Smooth muscle cell (in vitro differentiated cells): Measurements from ENCODE around the gene HOOK2. TPM values are rescaled to one million over a fixed set of nuclear protein-coding genes. Genes with fewer than 3 reads are reported as not detected.

Experiments used
- DNase-seq: peaks from one replicate; lab custom pipeline; 2025; ENCODE audit not compliant: unreplicated experiment; lab: John Stamatoyannopoulos, UW
- H2AFZ ChIP-seq: fragments of 200-600 bp; sonication (generic); 2 replicates; pipeline ENCODE4 v1.6.0; 2016; ENCODE audit warnings: antibody characterized with exemption, low read depth, mild to moderate bottlenecking
- H3F3A ChIP-seq: fragments of 200-600 bp; sonication (generic); 2 replicates; pipeline ENCODE4 v1.6.0; 2017; ENCODE audit warnings: antibody characterized with exemption, low read depth
- H3K27ac ChIP-seq: fragments of 200-600 bp; sonication (generic); 2 replicates; pipeline ENCODE4 v1.5.1; 2016; ENCODE audit warnings: low read depth, mild to moderate bottlenecking
- H3K27me3 ChIP-seq: fragments of 200-600 bp; sonication (generic); 2 replicates; pipeline ENCODE4 v1.6.1; 2016; ENCODE audit warnings: low read depth, mild to moderate bottlenecking
- H3K36me3 ChIP-seq: fragments of 200-600 bp; sonication (generic); 2 replicates; pipeline ENCODE4 v1.5.1; 2016; ENCODE audit warnings: low read depth
- H3K4me1 ChIP-seq: fragments of 200-600 bp; sonication (generic); 2 replicates; pipeline ENCODE4 v1.5.1; 2016; ENCODE audit warnings: low read depth
- H3K4me2 ChIP-seq: fragments of 200-600 bp; sonication (generic); 2 replicates; pipeline ENCODE4 v1.6.0; 2016; ENCODE audit warnings: mild to moderate bottlenecking
- H3K4me3 ChIP-seq: fragments of 200-600 bp; sonication (generic); 2 replicates; pipeline ENCODE4 v1.5.1; 2016; ENCODE audit warnings: mild to moderate bottlenecking
- H3K79me2 ChIP-seq: fragments of 200-600 bp; sonication (generic); 2 replicates; pipeline ENCODE4 v1.6.0; 2016; ENCODE audit warnings: low read depth, mild to moderate bottlenecking
- H3K9ac ChIP-seq: fragments of 200-600 bp; sonication (generic); 2 replicates; pipeline ENCODE4 v1.6.0; 2016; ENCODE audit warnings: low read depth
- H3K9me3 ChIP-seq: fragments of 200-600 bp; sonication (generic); replicated peaks from 2 replicates; pipeline ENCODE4 v1.5.1; 2016; ENCODE audit warnings: low read depth
- H4K20me1 ChIP-seq: fragments of 200-600 bp; sonication (generic); 2 replicates; pipeline ENCODE4 v1.6.0; 2016; ENCODE audit warnings: low read depth
- CTCF ChIP-seq: fragments of 200-600 bp; sonication (generic); IDR thresholded peaks from 2 replicates; pipeline ENCODE4 v1.5.1; 2017; ENCODE audit warnings: borderline replicate concordance, mild to moderate bottlenecking, antibody characterized with exemption; ENCODE audit not compliant: insufficient read depth, poor library complexity, severe bottlenecking
- WGBS: methylation state at CpG from one replicate; pipeline ENCODE4 v1.1.7; 2016; ENCODE audit warnings: low lambda C conversion rate; 5-methylcytosine and 5-hydroxymethylcytosine counted together
- polyA plus RNA-seq: library from polyadenylated mRNA; unstranded; fragments of >200 nt; fragmentation: Nextera tagmentation; extraction: Ambion mirVana; gene quantifications from 2 replicates; pipeline ENCODE4 v1.2.1, GENCODE V29; 2016
- total RNA-seq: library from RNA; depleted of rRNA; stranded (reverse); fragments of >200 nt; gene quantifications from 2 replicates; pipeline ENCODE4 v1.2.3, GENCODE V29; 2014

Gene HOOK2
- total and polyA plus RNA-seq, 2 experiments from 2014 or later, result 14.6 to 20.5 TPM

- Histone ChIP-seq H2AFZ (no peak overlapping the region), H3F3A (peaks cover 50% of the 10 kb centered on the region), H3K27ac (peak overlapping the region; percentile 96), H3K4me2 (peak overlapping the region; percentile 92), H3K79me2 (no peaks in the 10 kb centered on the region), H4K20me1 (no peaks in the 10 kb centered on the region), H3K27me3 (no peaks in the 10 kb centered on the region), H3K4me1 (peaks cover 26% of the 10 kb centered on the region), H3K36me3 (no peaks in the 10 kb centered on the region), H3K4me3 (peak overlapping the region; percentile 56), H3K9ac (peak overlapping the region; percentile 91), H3K9me3 (no peaks in the 10 kb centered on the region)
- TF ChIP-seq CTCF, result no peak
- 32% methylated on average over 11 of the region's 12 CpGs for WGBS
- no peak for DNase-seq
Measured at GRCh38 chr19:12782174-12782423, 6.7 kb upstream of the HOOK2 start.

GRCh38 chr19:12779162-12779993, 4.0 kb upstream of the HOOK2 start:
- Histone ChIP-seq H3K9ac (peak overlapping the region; percentile 67), H3K4me2 (peak overlapping the region; percentile 89), H3K27ac (peak overlapping the region; percentile 93), H3K4me1 (peaks cover 32% of the 10 kb centered on the region), H3K79me2 (peaks cover 6% of the 10 kb centered on the region), H2AFZ (no peak overlapping the region), H4K20me1 (no peaks in the 10 kb centered on the region), H3K9me3 (no peaks in the 10 kb centered on the region), H3K36me3 (no peaks in the 10 kb centered on the region), H3K27me3 (no peaks in the 10 kb centered on the region), H3K4me3 (peak overlapping the region; percentile 61), H3F3A (peaks cover 42% of the 10 kb centered on the region)
- 48% methylated on average over 15 of the region's 15 CpGs for WGBS
- DNase-seq, result peak; percentile 50
- no peak for TF ChIP-seq CTCF

- Histone ChIP-seq H3K27ac (peak overlapping the region; percentile 93), H4K20me1 (no peaks in the 10 kb centered on the region), H3K4me2 (peak overlapping the region; percentile 89), H3K9ac (peak overlapping the region; percentile 67), H2AFZ (no peak overlapping the region), H3K27me3 (no peaks in the 10 kb centered on the region), H3K9me3 (no peaks in the 10 kb centered on the region), H3K4me3 (peak overlapping the region; percentile 61), H3K36me3 (no peaks in the 10 kb centered on the region), H3K4me1 (peaks cover 29% of the 10 kb centered on the region), H3K79me2 (peaks cover 6% of the 10 kb centered on the region), H3F3A (peaks cover 42% of the 10 kb centered on the region)
- TF ChIP-seq CTCF, result no peak
- no peak for DNase-seq
- 24% methylated on average over 6 of the region's 6 CpGs for WGBS
Measured at GRCh38 chr19:12778905-12779161, 3.5 kb upstream of the HOOK2 start.
